IMR-90 (cell line): ENCODE data around the gene INF2. TPM values are rescaled to one million over a fixed set of nuclear protein-coding genes. Genes with fewer than 3 reads are reported as not detected.
A peak's percentile ranks its signal among the peaks of the same experiment; 100 is the strongest.

Experiments used
- ATAC-seq: fragments of 200-7000 bp; cut with Tn5 transposase; 2 replicates; pipeline ENCODE4 v1.9.1; 2020; ENCODE audit warnings: low read depth, mild to moderate bottlenecking, moderate library complexity
- BruUV-seq: library from RNA; stranded (reverse); fragments of 400-500 nt; replicated peaks from 2 replicates; lab custom pipeline; 2021; lab: Mats Ljungman, UMichigan
- CTCF ChIA-PET: fragments of 300-600 bp; formaldehyde crosslinking; extraction: SDS; loops from one replicate; lab custom pipeline; 2021; ENCODE audit warnings: antibody characterized with exemption; lab: Yijun Ruan, JAX
- POLR2A ChIA-PET: fragments of 300-600 bp; sonication (Branson Sonifier 250); formaldehyde crosslinking; loops from one replicate; lab custom pipeline; 2022; ENCODE audit warnings: antibody characterized with exemption; ENCODE audit not compliant: unreplicated experiment; lab: Charles Lee
- DNase-seq: peaks from one replicate; pipeline ENCODE4 v3.0.0; 2013
- H2AFZ ChIP-seq: replicated peaks from 2 replicates; pipeline ENCODE3; 2013; ENCODE audit warnings: low read length, mild to moderate bottlenecking; ENCODE audit not compliant: poor library complexity
- H2AK5ac ChIP-seq: 2 replicates; pipeline ENCODE4 v1.6.1; 2013; ENCODE audit warnings: low read depth, low read length, inconsistent platforms
- H2AK9ac ChIP-seq: replicated peaks from 2 replicates; pipeline ENCODE3; 2013; ENCODE audit warnings: mild to moderate bottlenecking, low read depth, low read length, moderate library complexity; ENCODE audit not compliant: poor library complexity
- H2BK120ac ChIP-seq: 2 replicates; pipeline ENCODE4 v1.6.1; 2013; ENCODE audit warnings: low read depth, low read length, inconsistent platforms
- H2BK15ac ChIP-seq: 3 replicates; pipeline ENCODE4 v1.6.1; 2013; ENCODE audit warnings: low read depth, low read length, inconsistent platforms
- H2BK20ac ChIP-seq: 2 replicates; pipeline ENCODE4 v1.6.1; 2013; ENCODE audit warnings: low read depth, mild to moderate bottlenecking, inconsistent platforms, low read length, moderate library complexity
- H2BK5ac ChIP-seq: 2 replicates; pipeline ENCODE4 v1.6.1; 2013; ENCODE audit warnings: mild to moderate bottlenecking, low read depth, low read length, inconsistent platforms; ENCODE audit not compliant: poor library complexity, severe bottlenecking
- H3K14ac ChIP-seq: replicated peaks from 2 replicates; pipeline ENCODE4 v1.6.1; 2013; ENCODE audit warnings: low read depth, low read length, inconsistent platforms
- H3K18ac ChIP-seq: 2 replicates; pipeline ENCODE4 v1.6.1; 2013; ENCODE audit warnings: low read depth, low read length, control low read depth
- H3K23ac ChIP-seq: 2 replicates; pipeline ENCODE4 v1.6.1; 2013; ENCODE audit warnings: low read depth, low read length, inconsistent platforms
- H3K27ac ChIP-seq: 2 replicates; pipeline ENCODE4 v1.5.1; 2013; ENCODE audit warnings: mild to moderate bottlenecking, control low read depth, low read length; ENCODE audit not compliant: insufficient read depth
- H3K27me3 ChIP-seq: 2 replicates; pipeline ENCODE4 v1.6.1; 2013; ENCODE audit warnings: low read length; ENCODE audit not compliant: control insufficient read depth, insufficient read depth
- H3K36me3 ChIP-seq: 2 replicates; pipeline ENCODE4 v1.6.1; 2013; ENCODE audit warnings: low read length, mixed read lengths; ENCODE audit not compliant: control insufficient read depth, insufficient read depth
- H3K4ac ChIP-seq: 2 replicates; pipeline ENCODE4 v1.6.1; 2013; ENCODE audit warnings: low read depth, low read length, inconsistent platforms
- H3K4me1 ChIP-seq: 2 replicates; pipeline ENCODE4 v1.6.1; 2013; ENCODE audit warnings: low read length, mixed read lengths; ENCODE audit not compliant: control insufficient read depth, insufficient read depth
- H3K4me2 ChIP-seq: 2 replicates; pipeline ENCODE4 v1.6.1; 2013; ENCODE audit warnings: low read depth, mild to moderate bottlenecking, control low read depth, low read length, moderate library complexity
- H3K4me3 ChIP-seq: 2 replicates; pipeline ENCODE4 v1.5.1; 2013; ENCODE audit warnings: low read depth, mild to moderate bottlenecking, control low read depth, low read length, moderate library complexity; ENCODE audit not compliant: insufficient read depth
- H3K56ac ChIP-seq: 2 replicates; pipeline ENCODE4 v1.6.1; 2013; ENCODE audit warnings: low read length, inconsistent platforms; ENCODE audit not compliant: insufficient read depth; ENCODE audit errors: extremely low read depth
- H3K79me1 ChIP-seq, 2 experiments: 2 replicates each; pipeline ENCODE4 v1.6.1; 2013; ENCODE audit warnings: low read length in 2 of 2, inconsistent platforms in 1 of 2, low read depth in 1 of 2
- H3K9ac ChIP-seq: 2 replicates; pipeline ENCODE4 v1.6.1; 2013; ENCODE audit warnings: low read depth, low read length, control low read depth
- H3K9me1 ChIP-seq: 2 replicates; pipeline ENCODE4 v1.6.1; 2013; ENCODE audit warnings: low read length, inconsistent platforms; ENCODE audit not compliant: insufficient read depth
- H3K9me3 ChIP-seq: 2 replicates; pipeline ENCODE4 v1.6.1; 2013; ENCODE audit warnings: low read length; ENCODE audit not compliant: control insufficient read depth, insufficient read depth
- H4K20me1 ChIP-seq: 2 replicates; pipeline ENCODE4 v1.6.1; 2013; ENCODE audit warnings: low read length, inconsistent platforms; ENCODE audit not compliant: insufficient read depth
- H4K5ac ChIP-seq: 2 replicates; pipeline ENCODE4 v1.6.1; 2013; ENCODE audit warnings: mild to moderate bottlenecking, low read depth, low read length, control low read depth
- H4K8ac ChIP-seq, 2 experiments: 2 replicates each; pipeline ENCODE4 v1.6.1; 2013; ENCODE audit warnings: low read depth in 2 of 2, low read length in 2 of 2, control low read depth in 1 of 2, inconsistent platforms in 1 of 2
- H4K91ac ChIP-seq: 2 replicates; pipeline ENCODE4 v1.6.1; 2013; ENCODE audit warnings: low read depth, low read length, inconsistent platforms; ENCODE audit not compliant: insufficient read depth
- BHLHE40 ChIP-seq: fragments of 150-350 bp; IDR thresholded peaks from 2 replicates; pipeline ENCODE4 v1.6.1; 2016; ENCODE audit warnings: mild to moderate bottlenecking, low read depth, low read length
- CEBPB ChIP-seq: IDR thresholded peaks from 2 replicates; pipeline ENCODE4 v1.6.1; 2012; ENCODE audit warnings: low read depth, low read length, improper control_type of control experiment
- WGBS, 2 experiments: methylation state at CpG; one replicate each; pipeline versions ENCODE4 v1.1.5 to v1.1.7; 2013; ENCODE audit warnings: missing lambda C conversion rate in 2 of 2; ENCODE audit not compliant: insufficient read length in 1 of 2; ENCODE audit errors: extremely low coverage in 2 of 2; 5-methylcytosine and 5-hydroxymethylcytosine counted together
- dilution Hi-C: fragments of 300-500 bp; cut with HindIII; formaldehyde crosslinking; loops from one replicate; pipeline ENCODE4 v1.14.3; 2018; ENCODE audit warnings: low sequenced_read_pairs; ENCODE audit not compliant: unreplicated experiment
- in situ Hi-C: fragments of 300-500 bp; cut with MboI; formaldehyde crosslinking; loops from 3 replicates; pipeline ENCODE4 v1.14.3; 2019; ENCODE audit warnings: low sequenced_read_pairs, inconsistent platforms, mixed read lengths
- intact Hi-C: fragments of 100-400 bp; cut with micrococcal nuclease; formaldehyde crosslinking; loops from 2 replicates; pipeline ENCODE4 v1.10.0; 2022
- polyA plus RNA-seq, 3 experiments: library from polyadenylated mRNA; depleted of rRNA; stranded (reverse); fragments of >200 nt; gene quantifications; 2 replicates each; pipeline ENCODE4 v1.2.3, GENCODE V29; 2012; ENCODE audit warnings: low replicate concordance in 1 of 3
- total RNA-seq: library from RNA; depleted of rRNA; stranded (reverse); fragments of >200 nt; gene quantifications from 2 replicates; pipeline ENCODE4 v1.2.3, GENCODE V29; 2012
- TF ChIP-seq, protein P1 (sequence below): conservative IDR thresholded peaks from 2 replicates; pipeline ENCODE4 v1.5.1; 2012; ENCODE audit warnings: mild to moderate bottlenecking, low read depth, low read length, improper control_type of control experiment

The INF2 gene
- total and polyA plus RNA-seq, 2 of the 4 experiments (the other 2 are of a cell fraction): 16.8 to 62.1 TPM

GRCh38 chr14:104684449-104684821 is 5.0 kb upstream of the INF2 start (continued):
- TF ChIP-seq CEBPB: no peak

DNA sequence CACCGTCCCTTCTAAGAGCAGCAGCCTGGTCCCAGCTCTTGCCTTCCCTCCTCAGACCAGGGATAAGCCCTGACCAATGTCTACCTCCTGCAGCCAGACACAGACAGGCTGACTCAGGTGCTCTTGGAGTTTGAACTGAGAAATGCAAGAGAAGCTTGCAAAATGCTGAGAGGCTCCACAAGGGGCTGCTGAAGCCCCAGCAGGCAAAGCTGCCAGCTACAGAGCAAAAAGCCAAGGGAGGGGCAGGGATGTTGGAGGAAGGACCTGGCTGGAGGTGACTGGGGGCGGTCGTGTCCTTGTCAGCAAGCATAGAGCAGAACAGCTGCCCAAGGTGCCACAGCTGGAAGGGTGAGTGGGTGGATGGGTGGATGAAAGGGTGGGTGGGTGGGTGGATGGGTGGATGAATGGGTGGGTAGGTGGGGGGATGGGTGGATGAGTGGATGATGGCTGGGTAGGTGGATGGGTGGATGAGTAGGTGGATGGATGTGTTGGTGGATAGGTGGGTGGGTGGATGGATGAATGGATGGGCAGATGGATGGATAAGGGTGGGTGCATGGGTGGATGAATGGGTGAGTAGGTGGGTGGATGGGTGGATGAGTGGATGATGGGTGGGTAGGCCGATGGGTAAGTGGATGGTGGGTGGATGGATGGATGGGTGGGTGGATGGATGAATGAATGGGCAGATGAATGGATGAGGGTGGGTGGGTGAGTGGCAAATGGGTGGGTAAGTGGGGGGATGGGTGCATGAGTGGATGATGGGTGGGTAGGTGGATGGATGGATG is 4.0 kb upstream of the INF2 start:
- H3K27me3 ChIP-seq: no peaks in the 10 kb centered on the region
- H3K36me3 ChIP-seq: no peaks in the 10 kb centered on the region
- H4K91ac ChIP-seq: no peak overlapping the region
- H3K9ac ChIP-seq: no peak overlapping the region
- no peak overlapping the region for H3K56ac ChIP-seq
- no peak overlapping the region for H3K4me2 ChIP-seq
- peaks cover 8% of the 10 kb centered on the region for H3K9me1 ChIP-seq
- TF ChIP-seq, protein P1, sequence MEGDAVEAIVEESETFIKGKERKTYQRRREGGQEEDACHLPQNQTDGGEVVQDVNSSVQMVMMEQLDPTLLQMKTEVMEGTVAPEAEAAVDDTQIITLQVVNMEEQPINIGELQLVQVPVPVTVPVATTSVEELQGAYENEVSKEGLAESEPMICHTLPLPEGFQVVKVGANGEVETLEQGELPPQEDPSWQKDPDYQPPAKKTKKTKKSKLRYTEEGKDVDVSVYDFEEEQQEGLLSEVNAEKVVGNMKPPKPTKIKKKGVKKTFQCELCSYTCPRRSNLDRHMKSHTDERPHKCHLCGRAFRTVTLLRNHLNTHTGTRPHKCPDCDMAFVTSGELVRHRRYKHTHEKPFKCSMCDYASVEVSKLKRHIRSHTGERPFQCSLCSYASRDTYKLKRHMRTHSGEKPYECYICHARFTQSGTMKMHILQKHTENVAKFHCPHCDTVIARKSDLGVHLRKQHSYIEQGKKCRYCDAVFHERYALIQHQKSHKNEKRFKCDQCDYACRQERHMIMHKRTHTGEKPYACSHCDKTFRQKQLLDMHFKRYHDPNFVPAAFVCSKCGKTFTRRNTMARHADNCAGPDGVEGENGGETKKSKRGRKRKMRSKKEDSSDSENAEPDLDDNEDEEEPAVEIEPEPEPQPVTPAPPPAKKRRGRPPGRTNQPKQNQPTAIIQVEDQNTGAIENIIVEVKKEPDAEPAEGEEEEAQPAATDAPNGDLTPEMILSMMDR: 0 out of 2 replicates have a peak, but pooled peaks have one; percentile 9
- TF ChIP-seq BHLHE40: no peak
- ATAC-seq (no peak), DNase-seq (no peak)
- H4K8ac ChIP-seq: no peak overlapping the region
- intact Hi-C loops (loop anchor here (5.0 kb wide), 1 partner anchor 33 kb away; no protein-coding TSS in a partner anchor), in situ Hi-C loops (no loop called here), dilution Hi-C loops (no loop called here)
- H3K23ac ChIP-seq: no peak overlapping the region
- H2AK9ac ChIP-seq: no peak overlapping the region
- H3K4me1 ChIP-seq: peaks cover 36% of the 10 kb centered on the region
- H4K5ac ChIP-seq: no peak overlapping the region
- H3K27ac ChIP-seq: no peak overlapping the region
- H3K79me1 ChIP-seq: peaks cover 3 to 16% of the 10 kb centered on the region in 2 experiments
- H3K14ac ChIP-seq: no peak overlapping the region
- no peak overlapping the region for H3K4ac ChIP-seq
- ChIA-PET POLR2A (no interaction called here), CTCF (no interaction called here)
- H3K4me3 ChIP-seq: no peak overlapping the region
- no peak overlapping the region for H2BK20ac ChIP-seq
- H2AFZ ChIP-seq: no peak overlapping the region
- H3K18ac ChIP-seq: no peak overlapping the region
- no peak overlapping the region for H2BK120ac ChIP-seq
- no peak overlapping the region for H2BK5ac ChIP-seq
- H2BK15ac ChIP-seq: no peak overlapping the region
- no peak overlapping the region for H2AK5ac ChIP-seq
- BruUV-seq: no TSS peak
- 92% methylated on average over 1 of the region's 4 CpGs; no CpG with 5 or more reads in 1 of the 2 experiments for WGBS, 2 experiments
- no peaks in the 10 kb centered on the region for H3K9me3 ChIP-seq
- peaks cover 4% of the 10 kb centered on the region for H4K20me1 ChIP-seq
